Measurements from ENCODE around the gene PDIA6. TPM values are rescaled to one million over a fixed set of nuclear protein-coding genes. Genes with fewer than 3 reads are reported as not detected.

The PDIA6 gene
- total RNA-seq (2011; cell fraction: chromatin; rRNA removed; ENCODE audit: low replicate concordance): 169 and 243 TPM in 2 replicates
- total RNA-seq (2011; cell fraction: nucleolus; rRNA removed): 249 and 253 TPM in 2 replicates
- total RNA-seq (2011; cell fraction: nucleoplasm; rRNA removed): 314 and 381 TPM in 2 replicates
- total RNA-seq (2014; rRNA removed) (171 and 185 TPM in 2 replicates), total RNA-seq (2014; rRNA removed; fragmentation: Illumina TruSeq; extraction: Trizol) (226 and 229 TPM in 2 replicates), total RNA-seq (2015; rRNA removed; fragmentation: Illumina TruSeq; extraction: Trizol) (226 and 233 TPM in 2 replicates), total RNA-seq (2021) (196 and 198 TPM in 2 replicates), polyA plus RNA-seq (2011; rRNA removed) (184 and 234 TPM in 2 replicates), polyA plus RNA-seq (2014; fragmentation: Illumina TruSeq; extraction: Trizol) (218 and 268 TPM in 2 replicates), polyA plus RNA-seq (2014; fragmentation: Nextera tagmentation; extraction: Ambion mirVana) (100 to 1,000 TPM; 166 to 257 TPM), polyA plus RNA-seq (2014; rRNA removed) (189 and 200 TPM in 2 replicates), polyA minus RNA-seq (2011; rRNA and poly(A)+ RNA removed) (211 and 234 TPM in 2 replicates), Bru-seq, nascent RNA (percentile 85 among the genes with signal in this experiment), BruChase-seq, experiment 1, labeled RNA remaining after a 2-hour chase (percentile 86 among the genes with signal in this experiment), BruChase-seq, experiment 2, labeled RNA remaining after a 6-hour chase (percentile 93 among the genes with signal in this experiment)
- polyA plus RNA-seq (2011; cell fraction: cytosol; rRNA removed): 78.8 and 175 TPM in 2 replicates
- 44.2 and 80.3 TPM in 2 replicates for polyA plus RNA-seq (2011; cell fraction: nucleus; rRNA removed)
- polyA plus RNA-seq (2012): 231 and 241 TPM in 2 replicates
- polyA minus RNA-seq (2011; cell fraction: cytosol; rRNA and poly(A)+ RNA removed): 74.0 and 79.4 TPM in 2 replicates
- 19.8 and 37.5 TPM in 2 replicates for polyA minus RNA-seq (2011; cell fraction: nucleus; rRNA and poly(A)+ RNA removed)
- long read RNA-seq, experiment 1, transcript PDIA6-201 (13 exons, 2,338 nt): major isoform, 2,169 of 2,378 reads
- long read RNA-seq, experiment 1, partial matches to known transcripts: 106 of 2,378 reads
- long read RNA-seq, experiment 1, other reads (novel, unspliced or antisense): 102 of 2,378 reads
- long read RNA-seq, experiment 2, transcript PDIA6-201 (13 exons, 2,338 nt): major isoform, 162 of 316 reads
- long read RNA-seq, experiment 2, partial matches to known transcripts: 61 of 316 reads
- long read RNA-seq, experiment 2, other reads (novel, unspliced or antisense): 93 of 316 reads
- long read RNA-seq, experiment 3, transcript PDIA6-201 (13 exons, 2,338 nt): major isoform, 550 of 616 reads
- long read RNA-seq, experiment 3, partial matches to known transcripts: 44 of 616 reads
- long read RNA-seq, experiment 3, other reads (novel, unspliced or antisense): 21 of 616 reads

GRCh38 chr2:10812362-10813162 is at the start of gene PDIA6:
PDIA6 (minus strand) TSS chr2:10812785; CDS start chr2:10812696, 89 bp downstream.
- 2% methylated on average over 33 of the region's 98 CpGs for WGBS (ENCODE audit: insufficient coverage, low coverage, missing lambda C conversion rate)
- no peak for TF ChIP-seq MYNN (IDR thresholded peaks at IDR 0.05)
- no peak for TF ChIP-seq MYNN (CRISPR knock-in tag; IDR thresholded peaks at IDR 0.05)
- peak; percentile 92 for TF ChIP-seq POLR2G (IDR thresholded peaks at IDR 0.05; ENCODE audit: low read depth, low read length)
- TF ChIP-seq NRF1 (conservative IDR thresholded peaks at IDR 0.05 in 1 of 2, IDR thresholded peaks at IDR 0.05 in 1 of 2): peak; percentile 42 to 56; a peak in 3 of 4 replicates
- peak; percentile 50 for TF ChIP-seq HMGN3 (IDR thresholded peaks at IDR 0.05; ENCODE audit: borderline replicate concordance, extremely low read depth, insufficient read length, low read depth, low read length)
- no peak for TF ChIP-seq C11orf30 (IDR thresholded peaks at IDR 0.05; ENCODE audit: low read depth)
- no peak for TF ChIP-seq E4F1 (CRISPR knock-in tag; IDR thresholded peaks at IDR 0.05; ENCODE audit: borderline replicate concordance)
- no peak for TF ChIP-seq ZNF717 (CRISPR knock-in tag; IDR thresholded peaks at IDR 0.05)
- no peak for TF ChIP-seq ZKSCAN1 (IDR thresholded peaks at IDR 0.05; ENCODE audit: low read depth, low read length)
- peak; percentile 67 for TF ChIP-seq CREB1 (IDR thresholded peaks at IDR 0.05)
- TF ChIP-seq CREB1 (CRISPR knock-in tag; IDR thresholded peaks at IDR 0.05): no peak; the same call in 1 of the 2 replicates
- peak; percentile 94 for TF ChIP-seq GABPA (tag; conservative IDR thresholded peaks at IDR 0.05; ENCODE audit: low read depth)
- no peak for TF ChIP-seq SRSF1 (IDR thresholded peaks at IDR 0.05; ENCODE audit: low read depth, low read length)
- no peak for TF ChIP-seq GTF2F1 (IDR thresholded peaks at IDR 0.05; ENCODE audit: low read depth, low read length)

More at GRCh38 chr2:10812362-10813162, at the start of gene PDIA6:
- ChIA-PET CTCF (ENCODE audit: low intra/inter-chr PET ratio) (interaction anchor here (0.7 kb wide), 1 partner anchor 378 kb away, joined by 4 read pairs; no protein-coding TSS in a partner anchor), POLR2A (interaction anchor here (0.6 to 2.0 kb wide), 10 partner anchors 8 to 728 kb away, joined by 3 to 8 read pairs (median 4); no protein-coding TSS in a partner anchor)
- H3K4me2 ChIP-seq (ENCODE audit: insufficient read depth, low read length): peak within 1 kb of the TSS; percentile 98
- intact Hi-C loops (cut with micrococcal nuclease) (no loop called here), in situ Hi-C loops (cut with MboI) (no loop called here)
- DNase-seq (ENCODE audit: extremely low read depth in 1 of 4, low spot score in 3 of 4): peak; percentile 98 to 99 (median 98)
- peak within 1 kb of the TSS; percentile 94 for H3K27ac ChIP-seq (ENCODE audit: extremely low read depth, low read depth, low read length)
- FAIRE-seq: peak; percentile 74
- H3K9ac ChIP-seq (ENCODE audit: insufficient read depth in 1 of 2, low read depth in 2 of 2, low read length in 2 of 2): peak within 1 kb of the TSS; percentile 92
- H2AFZ ChIP-seq (ENCODE audit: low read depth, low read length): peak within 1 kb of the TSS; percentile 80
- H3K36me3 ChIP-seq (ENCODE audit: control insufficient read depth, insufficient read depth, low read length): peaks cover 36% of the 10 kb centered on the region; the same call in 2 of the 3 replicates
- H3K27me3 ChIP-seq (ENCODE audit: control insufficient read depth in 2 of 2, insufficient read depth in 2 of 2, low read length in 2 of 2): peaks cover 11% of the 10 kb centered on the region in 2 experiments; a peak in 4 of 5 replicates
- no TSS peak for BruUV-seq (replicated peaks)
- H3K9me3 ChIP-seq (replicated peaks; ENCODE audit: control insufficient read depth, insufficient read depth, low read depth, low read length): no peaks in the 10 kb centered on the region
- H3K4me3 ChIP-seq: peak within 1 kb of the TSS; percentile 99
- peak; percentile 98 for ATAC-seq
- H3K9me1 ChIP-seq (ENCODE audit: control insufficient read depth, insufficient read depth, low read length): no peaks in the 10 kb centered on the region
- H4K20me1 ChIP-seq (replicated peaks; ENCODE audit: control insufficient read depth, insufficient read depth, low read length): peaks cover 35% of the 10 kb centered on the region
- H3K4me1 ChIP-seq (replicated peaks in 1 of 2; ENCODE audit: control insufficient read depth in 2 of 2, insufficient read depth in 2 of 2, low read length in 2 of 2): peaks cover 9 to 30% of the 10 kb centered on the region in 2 experiments; a peak in 3 of 5 replicates
- peaks cover 51% of the 10 kb centered on the region for H3K79me2 ChIP-seq (ENCODE audit: control insufficient read depth, insufficient read depth, low read length)

Measured in K562 (cell line).